Measurements from ENCODE around the gene SLC7A10.
"Not testable (repeated sequence)": the region's sequence is repeated elsewhere in the genome, so short reads cannot be mapped to it uniquely, and the experiment has no call there.

The SLC7A10 gene

DNA sequence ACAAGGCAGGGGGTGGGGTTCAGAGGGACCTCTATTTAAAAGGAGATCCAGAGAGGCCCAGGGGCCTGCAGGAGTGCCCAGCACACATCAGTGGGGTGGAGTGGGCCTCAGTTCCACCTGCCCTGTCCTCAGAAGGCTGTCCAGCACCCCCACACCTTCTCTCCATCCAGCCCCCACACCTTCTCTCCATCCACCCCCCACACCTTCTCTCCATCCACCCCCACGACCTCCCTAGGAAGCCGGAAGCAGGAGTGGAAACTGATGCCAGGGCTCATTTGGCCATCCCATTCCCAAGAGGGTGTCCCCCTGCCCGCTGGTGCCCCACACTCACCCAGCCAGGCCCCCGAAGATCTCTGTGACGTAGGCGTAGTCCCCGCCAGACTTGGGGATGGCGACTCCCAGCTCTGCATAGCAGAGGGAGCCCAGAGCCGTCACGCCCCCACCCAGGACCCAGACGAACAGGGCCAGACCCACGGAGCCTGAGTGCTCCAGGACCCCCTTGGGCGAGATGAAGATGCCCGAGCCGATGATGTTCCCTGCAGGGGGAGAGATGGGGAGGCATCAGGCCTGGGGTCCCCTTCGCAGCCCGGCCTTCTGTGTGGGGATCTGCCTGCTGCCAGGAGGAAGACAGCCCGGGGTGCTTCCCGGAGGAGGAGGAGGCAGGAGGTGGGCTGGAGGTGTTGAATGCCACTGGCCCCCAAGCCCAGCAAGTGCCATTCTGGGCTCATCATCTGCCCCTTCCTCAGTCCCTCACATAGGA, 10.0 kb downstream of the SLC7A10 start:
- DNase-seq: no peak

- no peak for DNase-seq
Measured at GRCh38 chr19:33214596-33214995, 11.1 kb downstream of the SLC7A10 start.

DNA sequence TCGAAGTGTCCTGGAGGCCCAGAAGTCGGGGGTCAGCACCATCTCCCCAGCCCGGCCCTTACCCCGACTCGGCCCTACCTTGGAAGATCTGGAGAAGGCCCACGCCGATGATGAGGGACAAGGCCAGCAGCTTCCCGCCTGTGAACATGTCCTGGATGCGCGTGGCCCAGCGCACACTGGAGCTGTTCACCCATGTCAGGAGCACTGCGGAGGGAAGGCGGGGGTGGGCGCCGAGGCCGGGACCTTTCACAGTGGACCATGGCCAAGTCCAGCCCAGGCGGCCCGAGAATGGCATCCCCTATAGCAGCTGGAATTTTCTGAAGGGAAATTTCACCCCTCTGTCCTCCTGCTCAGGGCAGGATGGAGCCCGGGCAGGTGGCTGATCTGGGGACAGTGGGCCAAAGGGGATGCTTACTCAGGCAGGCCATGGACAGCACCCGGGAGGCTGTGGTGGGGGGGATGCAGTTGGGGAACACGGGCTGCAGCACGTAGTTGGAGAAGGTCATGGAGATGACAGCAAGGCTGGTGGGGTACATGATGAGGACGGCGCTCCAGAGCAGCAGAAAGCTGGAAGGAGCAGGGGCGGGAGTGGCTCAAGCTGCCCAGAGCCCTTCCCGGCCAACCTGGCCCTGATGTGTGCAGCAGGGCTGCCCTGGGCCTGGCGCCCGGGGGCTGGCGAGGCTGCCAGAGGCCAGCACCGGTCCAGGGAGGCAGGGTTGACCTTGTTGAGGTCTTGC, 13.0 kb downstream of the SLC7A10 start:
- DNase-seq: no peak

- no peak for DNase-seq
Measured at GRCh38 chr19:33211794-33212435, 13.7 kb downstream of the SLC7A10 start.

- no peak for DNase-seq
Measured at GRCh38 chr19:33210266-33210940, 15.2 kb downstream of the SLC7A10 start.

DNA sequence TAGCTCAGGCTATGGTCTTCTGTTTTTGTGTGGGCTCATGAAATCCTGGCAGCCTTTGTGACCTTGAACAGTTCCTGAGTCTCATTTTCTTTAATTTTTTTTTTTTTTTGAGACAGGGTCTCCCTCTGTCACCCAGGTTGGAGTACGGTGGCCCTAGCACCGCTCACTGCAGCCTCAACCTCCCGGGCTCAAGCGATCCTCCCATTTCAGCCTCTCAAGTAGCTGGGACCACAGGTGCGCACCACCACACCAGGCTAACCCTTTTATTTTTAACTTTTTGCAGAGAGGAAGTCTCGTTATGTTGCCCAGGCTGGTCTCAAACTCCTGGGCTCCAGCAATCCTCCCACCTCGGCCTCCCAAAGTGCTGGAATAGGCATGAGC, 15.8 kb downstream of the SLC7A10 start:
- not testable (repeated sequence) for DNase-seq

- no peak for DNase-seq
Measured at GRCh38 chr19:33208904-33209849, 16.5 kb downstream of the SLC7A10 start.

DNA sequence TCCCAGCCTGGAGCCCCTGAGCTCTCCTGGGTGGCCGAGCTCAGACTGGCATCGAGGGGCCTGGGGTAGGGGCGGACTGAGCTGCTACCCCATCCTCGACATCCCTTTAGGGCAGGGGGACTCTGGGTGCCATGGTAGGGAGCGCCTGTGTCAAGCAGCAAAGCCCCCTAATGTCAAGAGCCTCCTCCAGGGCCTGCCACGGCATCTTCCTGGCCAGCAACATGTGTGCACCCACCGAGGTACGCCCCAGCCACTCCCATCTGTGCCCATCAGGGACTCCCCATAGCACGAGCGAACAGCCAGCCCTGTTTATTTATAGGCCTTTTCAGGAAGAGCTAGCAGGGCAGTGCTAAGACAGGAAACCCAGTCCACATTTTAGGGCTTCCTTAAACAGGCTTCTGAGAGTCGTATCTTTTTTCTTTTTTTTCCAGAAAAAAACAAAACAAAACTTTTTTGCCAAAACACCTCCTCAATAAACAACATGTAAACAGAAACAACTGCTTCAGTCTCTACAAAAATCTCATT, 17.2 kb downstream of the SLC7A10 start:
- no peak for DNase-seq

- no peak for DNase-seq
Measured at GRCh38 chr19:33207903-33208302, 17.7 kb downstream of the SLC7A10 start.

- DNase-seq: no peak
Measured at GRCh38 chr19:33207040-33207620, 18.5 kb downstream of the SLC7A10 start.

- no peak for DNase-seq
Measured at GRCh38 chr19:33206261-33207039, 19.2 kb downstream of the SLC7A10 start.

DNA sequence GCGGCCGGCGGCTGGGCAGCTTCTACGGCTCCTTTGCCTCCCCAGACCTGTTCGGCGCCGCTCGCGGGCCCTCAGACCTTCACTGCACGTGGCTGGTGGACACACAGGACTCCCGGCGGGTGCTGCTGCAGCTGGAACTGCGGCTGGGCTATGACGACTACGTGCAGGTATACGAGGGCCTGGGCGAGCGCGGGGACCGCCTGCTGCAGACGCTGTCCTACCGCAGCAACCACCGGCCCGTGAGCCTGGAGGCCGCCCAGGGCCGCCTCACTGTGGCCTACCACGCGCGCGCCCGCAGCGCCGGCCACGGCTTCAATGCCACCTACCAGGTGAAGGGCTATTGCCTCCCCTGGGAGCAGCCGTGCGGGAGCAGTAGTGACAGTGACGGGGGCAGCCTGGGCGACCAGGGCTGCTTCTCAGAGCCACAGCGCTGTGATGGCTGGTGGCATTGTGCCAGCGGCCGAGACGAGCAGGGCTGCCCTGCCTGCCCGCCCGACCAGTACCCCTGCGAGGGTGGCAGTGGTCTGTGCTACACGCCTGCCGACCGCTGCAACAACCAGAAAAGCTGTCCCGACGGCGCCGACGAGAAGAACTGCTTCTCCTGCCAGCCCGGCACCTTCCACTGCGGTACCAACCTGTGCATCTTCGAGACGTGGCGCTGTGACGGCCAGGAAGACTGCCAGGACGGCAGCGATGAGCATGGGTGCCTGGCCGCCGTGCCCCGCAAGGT, 20.0 kb downstream of the SLC7A10 start:
- DNase-seq: no peak

GRCh38 chr19:33205110-33205509, 20.5 kb downstream of the SLC7A10 start:
- no peak for DNase-seq

DNA sequence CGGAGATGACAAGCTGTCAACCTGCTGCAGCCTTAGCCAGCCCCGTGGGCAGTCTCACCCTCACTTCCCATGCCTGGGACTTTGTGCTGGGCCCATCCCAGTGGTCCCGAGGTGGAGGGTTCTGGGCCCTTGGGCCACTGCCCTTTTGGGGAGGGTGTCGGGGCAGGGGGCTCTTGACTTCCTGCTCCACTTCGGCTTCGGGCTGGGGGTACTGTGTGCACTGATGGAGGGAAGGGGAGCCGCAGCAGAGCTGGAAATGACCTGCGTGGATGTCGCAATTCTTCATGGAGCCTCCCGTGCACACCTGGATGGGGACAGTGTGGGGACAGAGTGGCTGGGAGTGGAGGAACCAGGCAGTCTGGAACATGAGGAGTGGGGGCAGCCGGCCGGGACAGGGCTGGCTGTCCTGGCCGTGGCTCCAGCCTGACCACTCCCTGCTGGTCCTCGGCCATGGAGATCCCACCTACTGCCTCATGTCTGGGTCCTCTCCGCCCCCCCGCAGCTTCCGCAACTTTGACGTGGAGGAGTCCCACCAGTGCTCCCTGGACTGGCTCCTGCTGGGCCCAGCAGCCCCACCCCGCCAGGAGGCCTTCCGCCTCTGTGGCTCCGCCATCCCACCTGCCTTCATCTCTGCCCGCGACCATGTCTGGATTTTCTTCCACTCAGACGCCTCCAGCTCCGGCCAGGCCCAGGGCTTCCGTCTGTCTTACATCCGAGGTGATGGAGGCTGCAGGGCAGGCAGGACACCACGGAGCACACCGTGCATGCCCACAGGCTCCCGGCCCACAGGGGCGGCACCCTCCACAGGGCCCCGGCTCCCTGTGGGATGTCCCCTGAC, 21.3 kb downstream of the SLC7A10 start:
- no peak for DNase-seq

GRCh38 chr19:33203529-33203928, 22.1 kb downstream of the SLC7A10 start:
- no peak for DNase-seq

DNA sequence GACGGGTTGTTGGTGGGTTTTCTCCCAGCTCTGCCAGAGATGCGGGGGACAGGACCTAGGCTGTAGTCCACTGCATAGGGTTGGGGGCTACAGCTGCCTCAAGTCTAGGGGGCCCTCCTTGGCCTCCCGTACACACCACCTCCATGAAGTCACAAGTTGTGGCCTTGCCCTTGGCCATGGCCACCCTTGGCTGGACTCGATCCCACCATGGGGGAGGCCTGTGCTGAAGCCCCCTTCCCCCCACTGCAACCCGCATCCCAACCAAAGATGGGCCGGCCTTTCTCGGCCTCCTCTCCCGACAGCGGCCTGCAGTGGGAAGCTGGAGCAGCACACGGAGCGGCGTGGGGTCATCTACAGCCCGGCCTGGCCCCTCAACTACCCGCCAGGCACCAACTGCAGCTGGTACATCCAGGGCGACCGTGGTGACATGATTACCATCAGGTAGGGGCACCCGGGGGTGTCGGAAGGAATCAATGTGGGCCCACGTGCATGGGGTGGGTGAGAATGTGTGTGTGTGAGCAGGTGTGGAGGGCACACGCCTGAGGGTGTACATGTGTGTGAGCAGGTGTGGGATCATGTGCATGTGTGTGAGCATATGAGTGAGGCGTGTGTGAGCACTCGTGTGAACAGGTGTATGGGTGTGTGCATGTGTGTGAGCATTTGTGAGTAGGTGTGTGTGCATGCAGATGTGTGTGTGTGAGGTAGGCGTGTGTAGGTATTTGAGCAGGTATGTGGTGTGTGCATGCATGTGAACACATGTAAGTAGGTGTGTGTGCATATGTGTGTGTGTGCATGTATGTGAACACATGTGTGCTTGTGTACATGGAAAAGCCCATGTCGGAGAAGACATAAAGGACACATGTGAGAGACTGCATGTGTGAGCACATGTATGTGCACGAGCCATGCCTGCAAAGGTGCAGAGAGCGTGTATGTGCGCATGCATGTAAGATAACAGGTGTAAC, 22.8 kb downstream of the SLC7A10 start:
- DNase-seq: no peak

GRCh38 chr19:33201886-33202545, 23.6 kb downstream of the SLC7A10 start:
- DNase-seq: no peak
